ENCODE measurements around the gene RAPGEF6.

Gene RAPGEF6

DNA sequence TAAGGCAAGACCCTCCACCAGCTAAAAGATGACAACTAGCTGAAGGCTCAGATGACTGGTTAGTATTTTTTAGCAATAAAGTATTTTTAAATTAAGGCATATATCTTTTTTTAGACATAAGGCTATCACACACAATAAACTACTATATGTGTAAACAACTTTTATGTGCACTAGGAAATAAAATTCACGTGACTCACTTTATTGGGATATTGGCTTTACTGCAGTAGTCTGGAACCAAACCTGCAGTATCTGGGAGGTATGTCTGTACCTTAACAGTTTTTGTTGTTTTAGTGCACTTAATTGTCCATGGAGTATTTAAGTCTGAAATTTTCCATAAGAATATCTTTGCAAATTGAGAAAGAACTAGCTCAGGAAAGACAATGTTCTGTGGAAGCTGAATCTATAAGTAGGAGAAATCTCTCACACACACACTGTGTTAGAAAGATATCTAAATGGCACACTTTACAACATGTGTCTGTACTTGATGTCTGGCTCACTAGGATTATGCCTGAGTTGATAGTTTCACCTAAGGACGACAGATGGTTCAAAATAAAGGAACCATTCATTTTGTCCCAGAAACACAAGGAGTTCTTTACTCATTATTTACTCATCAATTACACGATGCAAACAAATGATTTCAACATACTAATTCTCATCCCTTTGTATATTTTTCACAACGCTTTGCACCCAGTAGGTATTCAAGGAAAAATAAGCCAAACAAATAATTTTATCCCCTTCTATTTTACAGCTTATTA lies 4.6 kb downstream of the RAPGEF6 start:
- TF ChIP-seq, protein P1, sequence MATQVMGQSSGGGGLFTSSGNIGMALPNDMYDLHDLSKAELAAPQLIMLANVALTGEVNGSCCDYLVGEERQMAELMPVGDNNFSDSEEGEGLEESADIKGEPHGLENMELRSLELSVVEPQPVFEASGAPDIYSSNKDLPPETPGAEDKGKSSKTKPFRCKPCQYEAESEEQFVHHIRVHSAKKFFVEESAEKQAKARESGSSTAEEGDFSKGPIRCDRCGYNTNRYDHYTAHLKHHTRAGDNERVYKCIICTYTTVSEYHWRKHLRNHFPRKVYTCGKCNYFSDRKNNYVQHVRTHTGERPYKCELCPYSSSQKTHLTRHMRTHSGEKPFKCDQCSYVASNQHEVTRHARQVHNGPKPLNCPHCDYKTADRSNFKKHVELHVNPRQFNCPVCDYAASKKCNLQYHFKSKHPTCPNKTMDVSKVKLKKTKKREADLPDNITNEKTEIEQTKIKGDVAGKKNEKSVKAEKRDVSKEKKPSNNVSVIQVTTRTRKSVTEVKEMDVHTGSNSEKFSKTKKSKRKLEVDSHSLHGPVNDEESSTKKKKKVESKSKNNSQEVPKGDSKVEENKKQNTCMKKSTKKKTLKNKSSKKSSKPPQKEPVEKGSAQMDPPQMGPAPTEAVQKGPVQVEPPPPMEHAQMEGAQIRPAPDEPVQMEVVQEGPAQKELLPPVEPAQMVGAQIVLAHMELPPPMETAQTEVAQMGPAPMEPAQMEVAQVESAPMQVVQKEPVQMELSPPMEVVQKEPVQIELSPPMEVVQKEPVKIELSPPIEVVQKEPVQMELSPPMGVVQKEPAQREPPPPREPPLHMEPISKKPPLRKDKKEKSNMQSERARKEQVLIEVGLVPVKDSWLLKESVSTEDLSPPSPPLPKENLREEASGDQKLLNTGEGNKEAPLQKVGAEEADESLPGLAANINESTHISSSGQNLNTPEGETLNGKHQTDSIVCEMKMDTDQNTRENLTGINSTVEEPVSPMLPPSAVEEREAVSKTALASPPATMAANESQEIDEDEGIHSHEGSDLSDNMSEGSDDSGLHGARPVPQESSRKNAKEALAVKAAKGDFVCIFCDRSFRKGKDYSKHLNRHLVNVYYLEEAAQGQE (IDR thresholded peaks at IDR 0.05; ENCODE audit: insufficient read depth in 1 of 2, low read depth in 2 of 2, low read length in 2 of 2), result no peak
- TF ChIP-seq TAF1 (IDR thresholded peaks at IDR 0.05; ENCODE audit: borderline replicate concordance, insufficient read depth, low read length) (no peak), POLR2AphosphoS5 (IDR thresholded peaks at IDR 0.05; ENCODE audit: low read depth, low read length) (no peak), SIN3A (IDR thresholded peaks at IDR 0.05; ENCODE audit: borderline replicate concordance, insufficient read depth, low read length) (no peak), FOXP2 (optimal IDR thresholded peaks at IDR 0.05; ENCODE audit: borderline replicate concordance, extremely low read depth, extremely low read length, insufficient read depth) (no peak)

DNA sequence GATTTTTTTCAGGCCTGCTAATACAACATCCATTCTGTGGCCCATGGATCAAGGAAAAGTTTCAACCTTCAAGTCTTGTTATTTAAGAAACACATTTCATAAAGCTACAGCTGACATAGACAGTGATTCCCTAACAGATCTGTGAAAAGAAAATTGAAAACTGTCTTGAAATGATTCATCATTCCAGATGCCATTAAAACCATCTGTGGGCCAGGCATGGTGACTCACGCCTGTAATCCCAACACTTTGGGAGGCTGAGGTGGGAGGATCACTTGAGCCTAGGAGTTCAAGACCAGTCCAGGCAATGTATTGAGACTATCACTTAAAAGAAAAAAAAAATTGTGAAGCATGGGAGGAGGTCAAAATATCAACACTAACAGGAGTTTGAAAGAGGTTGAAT lies 6.0 kb downstream of the RAPGEF6 start:
- TF ChIP-seq SIN3A (IDR thresholded peaks at IDR 0.05; ENCODE audit: borderline replicate concordance, insufficient read depth, low read length), result no peak
- no peak for TF ChIP-seq FOXP2 (optimal IDR thresholded peaks at IDR 0.05; ENCODE audit: borderline replicate concordance, extremely low read depth, extremely low read length, insufficient read depth)
- TF ChIP-seq POLR2AphosphoS5 (IDR thresholded peaks at IDR 0.05; ENCODE audit: low read depth, low read length), result no peak
- TF ChIP-seq, protein P1 (IDR thresholded peaks at IDR 0.05; ENCODE audit: insufficient read depth in 1 of 2, low read depth in 2 of 2, low read length in 2 of 2), result no peak
- TF ChIP-seq TAF1 (IDR thresholded peaks at IDR 0.05; ENCODE audit: borderline replicate concordance, insufficient read depth, low read length), result no peak

DNA sequence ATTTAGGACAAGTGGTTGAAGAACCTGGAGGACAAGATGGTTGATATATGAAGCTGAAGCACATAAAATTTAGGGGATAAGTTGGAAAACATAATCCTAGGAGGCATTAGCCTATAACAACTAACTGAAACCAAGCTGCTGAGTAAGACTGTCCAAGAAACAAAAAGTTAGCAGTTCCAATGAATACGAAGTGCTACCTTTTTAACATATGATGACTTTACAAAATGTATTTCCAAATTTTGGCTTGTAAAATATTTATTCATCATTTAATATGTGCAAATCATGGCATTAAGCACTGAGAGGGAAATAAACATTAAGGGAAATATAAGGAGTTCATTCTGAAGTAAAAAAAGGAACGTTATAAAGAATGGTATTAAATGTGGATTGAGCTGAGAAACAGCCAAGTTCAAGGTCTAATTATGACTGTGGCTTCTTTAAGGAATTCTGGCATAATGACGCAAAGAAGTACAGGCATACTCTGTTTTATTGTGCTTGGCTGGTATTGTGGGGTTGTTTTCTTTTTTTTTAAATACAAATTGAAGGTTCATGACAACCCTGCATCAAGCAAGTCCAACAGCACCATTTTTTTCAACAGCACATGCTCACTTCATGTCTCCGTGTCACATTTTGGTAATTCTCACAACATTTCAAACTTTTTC lies 7.7 kb downstream of the RAPGEF6 start:
- TF ChIP-seq, protein P1 (IDR thresholded peaks at IDR 0.05; ENCODE audit: insufficient read depth in 1 of 2, low read depth in 2 of 2, low read length in 2 of 2), result no peak
- no peak for TF ChIP-seq FOXP2 (optimal IDR thresholded peaks at IDR 0.05; ENCODE audit: borderline replicate concordance, extremely low read depth, extremely low read length, insufficient read depth)
- no peak for TF ChIP-seq TAF1 (IDR thresholded peaks at IDR 0.05; ENCODE audit: borderline replicate concordance, insufficient read depth, low read length)
- TF ChIP-seq POLR2AphosphoS5 (IDR thresholded peaks at IDR 0.05; ENCODE audit: low read depth, low read length), result no peak
- no peak for TF ChIP-seq SIN3A (IDR thresholded peaks at IDR 0.05; ENCODE audit: borderline replicate concordance, insufficient read depth, low read length)

DNA sequence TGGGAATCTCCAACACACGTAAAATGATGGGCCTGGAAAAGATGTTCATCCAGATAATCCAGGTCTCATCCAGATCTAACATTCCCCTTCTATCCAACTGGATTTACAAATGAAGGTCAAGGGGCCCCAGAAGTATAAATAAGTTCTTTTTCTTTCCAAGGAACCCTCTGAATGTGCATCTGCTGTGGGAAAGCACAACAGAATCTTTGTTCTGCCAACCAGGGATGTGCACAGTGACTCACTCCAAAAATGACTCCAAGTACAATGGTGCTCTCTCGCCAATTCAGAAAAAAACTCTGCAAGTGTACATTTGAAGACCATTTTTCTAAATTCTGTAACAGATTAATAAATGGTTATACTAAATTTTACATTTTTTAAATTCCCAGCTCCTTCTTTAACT lies 12.4 kb downstream of the RAPGEF6 start:
- TF ChIP-seq POLR2AphosphoS5 (IDR thresholded peaks at IDR 0.05; ENCODE audit: low read depth, low read length), result no peak
- TF ChIP-seq FOXP2 (optimal IDR thresholded peaks at IDR 0.05; ENCODE audit: borderline replicate concordance, extremely low read depth, extremely low read length, insufficient read depth), result no peak

DNA sequence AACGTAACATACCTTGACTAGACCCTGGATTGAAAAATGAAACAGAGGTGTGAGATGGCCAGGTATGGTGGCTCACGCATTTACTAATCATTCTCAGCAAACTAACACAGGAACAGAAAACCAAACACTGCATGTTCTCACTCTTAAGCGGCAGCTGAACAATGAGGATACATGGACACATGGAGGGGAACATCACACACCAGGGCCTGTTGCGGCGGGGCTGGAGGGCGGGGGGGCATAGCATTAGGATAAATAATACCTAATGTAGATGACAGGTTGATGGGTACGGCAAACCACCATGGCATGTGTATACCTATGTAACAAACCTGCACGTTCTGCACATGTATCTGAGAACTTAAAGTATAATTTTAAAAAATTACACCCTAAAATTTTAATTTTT lies 15.9 kb downstream of the RAPGEF6 start:
- TF ChIP-seq, protein P1 (IDR thresholded peaks at IDR 0.05; ENCODE audit: insufficient read depth in 1 of 2, low read depth in 2 of 2, low read length in 2 of 2), result no peak
- TF ChIP-seq TAF1 (IDR thresholded peaks at IDR 0.05; ENCODE audit: borderline replicate concordance, insufficient read depth, low read length), result no peak
- TF ChIP-seq SIN3A (IDR thresholded peaks at IDR 0.05; ENCODE audit: borderline replicate concordance, insufficient read depth, low read length), result no peak
- TF ChIP-seq FOXP2 (optimal IDR thresholded peaks at IDR 0.05; ENCODE audit: borderline replicate concordance, extremely low read depth, extremely low read length, insufficient read depth), result no peak
- TF ChIP-seq POLR2AphosphoS5 (IDR thresholded peaks at IDR 0.05; ENCODE audit: low read depth, low read length), result no peak

All from PFSK-1 (cell line).